Mesenteric fat pad (tissue), 1 donor: ENCODE measurements around the gene PAX7. TPM values are rescaled to one million over a fixed set of nuclear protein-coding genes. Genes with fewer than 3 reads are reported as not detected.

ENCODE experiments used
- DNase-seq: peaks from one replicate; pipeline ENCODE4 v3.0.0-alpha.2; 2020; ENCODE audit warnings: low spot score
- total RNA-seq: library from RNA; stranded (reverse); fragmentation: NEBNext Ultra II Directional; extraction: Animal tissue kit (Norgen Biotek cat#: 25700); gene quantifications from one replicate; pipeline ENCODE4 v1.2.1, GENCODE V29; 2021
- donor health status: DM: yes; HTN: yes; CAD: no.

Gene PAX7
- total RNA-seq, 1 donor from 2014 or later = not detected

- no peak for DNase-seq
Observed at GRCh38 chr1:18697541-18697940, 66.9 kb downstream of the PAX7 start.

- no peak for DNase-seq
Observed at GRCh38 chr1:18700530-18700929, 69.9 kb downstream of the PAX7 start.

GRCh38 chr1:18701183-18701582 is 70.5 kb downstream of the PAX7 start:
- DNase-seq = no peak

- no peak for DNase-seq
Observed at GRCh38 chr1:18703041-18703621, 72.5 kb downstream of the PAX7 start.

GRCh38 chr1:18705811-18706210 is 75.2 kb downstream of the PAX7 start:
- no peak for DNase-seq

GRCh38 chr1:18707696-18708257 is 77.1 kb downstream of the PAX7 start:
- no peak for DNase-seq

GRCh38 chr1:18710002-18710401 is 79.4 kb downstream of the PAX7 start:
- no peak for DNase-seq

- DNase-seq = no peak
Observed at GRCh38 chr1:18711003-18711402, 80.4 kb downstream of the PAX7 start.

GRCh38 chr1:18711536-18712251 is 81.0 kb downstream of the PAX7 start:
- DNase-seq = no peak

- DNase-seq = no peak
Observed at GRCh38 chr1:18712252-18712600, 81.6 kb downstream of the PAX7 start.

- no peak for DNase-seq
Observed at GRCh38 chr1:18714404-18715175, 83.9 kb downstream of the PAX7 start.

GRCh38 chr1:18716112-18716784 is 85.6 kb downstream of the PAX7 start:
- no peak for DNase-seq

- DNase-seq = no peak
Observed at GRCh38 chr1:18716785-18717678, 86.4 kb downstream of the PAX7 start.

GRCh38 chr1:18719786-18720451 is 89.3 kb downstream of the PAX7 start:
- DNase-seq = no peak

GRCh38 chr1:18721041-18721440 is 90.4 kb downstream of the PAX7 start:
- no peak for DNase-seq

GRCh38 chr1:18721776-18722175 is 91.1 kb downstream of the PAX7 start:
- DNase-seq = no peak

GRCh38 chr1:18722270-18722669 is 91.6 kb downstream of the PAX7 start:
- no peak for DNase-seq

- no peak for DNase-seq
Observed at GRCh38 chr1:18723206-18723605, 92.6 kb downstream of the PAX7 start.

- DNase-seq = no peak
Observed at GRCh38 chr1:18723701-18724411, 93.2 kb downstream of the PAX7 start.
